Activated CD4-positive, alpha-beta T cell treated with anti-CD3 and anti-CD28 coated beads for 36 hours (primary cell): ENCODE results near the gene TBC1D32. TPM values are rescaled to one million over a fixed set of nuclear protein-coding genes. Genes with fewer than 3 reads are reported as not detected.
"Not testable (repeated sequence)": the region's sequence is repeated elsewhere in the genome, so short reads cannot be mapped to it uniquely, and the experiment has no call there.

Experiments
- ATAC-seq: fragments of 200-7000 bp; cut with Tn5 transposase; one replicate; pipeline ENCODE4 v1.10.0; 2021; ENCODE audit warnings: mild to moderate bottlenecking, moderate library complexity
- CTCF ChIA-PET: fragments of 350-600 bp; sonication (Branson Sonifier 250); formaldehyde crosslinking; loops from one replicate; lab custom pipeline; 2021; ENCODE audit warnings: antibody characterized with exemption; lab: Charles Lee
- POLR2A ChIA-PET: fragments of 350-600 bp; sonication (Branson Sonifier 250); formaldehyde crosslinking; loops from one replicate; lab custom pipeline; 2021; ENCODE audit warnings: antibody characterized with exemption, inconsistent platforms; lab: Charles Lee
- DNase-seq: peaks from one replicate; pipeline ENCODE4 v3.0.0-alpha.2; 2020
- H3K27ac Mint-ChIP-seq: one replicate; pipeline ENCODE4 v1.8.0; 2021; ENCODE audit warnings: mixed read lengths
- H3K27me3 Mint-ChIP-seq: one replicate; pipeline ENCODE4 v1.8.0; 2021; ENCODE audit warnings: mixed read lengths
- H3K36me3 Mint-ChIP-seq: one replicate; pipeline ENCODE4 v1.8.0; 2021; ENCODE audit warnings: low read depth, mixed read lengths
- H3K4me1 Mint-ChIP-seq: one replicate; pipeline ENCODE4 v1.8.0; 2021; ENCODE audit warnings: mixed read lengths
- H3K4me3 Mint-ChIP-seq: one replicate; pipeline ENCODE4 v1.8.0; 2021; ENCODE audit warnings: mild to moderate bottlenecking, moderate library complexity, mixed read lengths
- H3K9me3 Mint-ChIP-seq: one replicate; pipeline ENCODE4 v1.8.0; 2021; ENCODE audit warnings: low read depth, mixed read lengths
- intact Hi-C, 2 experiments: fragments of 100-400 bp; cut with DNase I in 1 of 2; cut with micrococcal nuclease in 1 of 2; formaldehyde crosslinking; loops; one replicate each; pipeline versions ENCODE4 v1.14.2 to v1.15.1; 2022 to 2024; cut with DNase I, micrococcal nuclease
- total RNA-seq, 2 experiments: library from RNA; stranded (reverse); gene quantifications; one replicate each; pipeline ENCODE4 v1.2.3, GENCODE V29; 2021

TBC1D32 gene
- total RNA-seq, 2 experiments from 2014 or later, result 9.2 to 9.9 TPM

- Mint-ChIP-seq H3K4me3 (no peak overlapping the region), H3K9me3 (no peaks in the 10 kb centered on the region), H3K27me3 (peaks cover 17% of the 10 kb centered on the region), H3K27ac (no peak overlapping the region), H3K36me3 (no peaks in the 10 kb centered on the region), H3K4me1 (no peaks in the 10 kb centered on the region)
- POLR2A ChIA-PET, result no interaction called here
- CTCF ChIA-PET, result interaction anchor here (0.7 kb wide), 1 partner anchor 49 kb away, joined by 3 read pairs; no protein-coding TSS in a partner anchor
- intact Hi-C loops, result no loop called here
- ATAC-seq, result no peak
- DNase-seq, result no peak
Measured at GRCh38 chr6:121351916-121352315, 17.6 kb upstream of the TBC1D32 start.

- Mint-ChIP-seq H3K4me1 (no peaks in the 10 kb centered on the region), H3K4me3 (no peak overlapping the region), H3K36me3 (no peaks in the 10 kb centered on the region), H3K9me3 (no peaks in the 10 kb centered on the region), H3K27me3 (peaks cover 15% of the 10 kb centered on the region), H3K27ac (no peak overlapping the region)
- POLR2A ChIA-PET, result no interaction called here
- ATAC-seq, result no peak
- intact Hi-C loops, result no loop called here
- CTCF ChIA-PET, result no interaction called here
- no peak for DNase-seq
Measured at GRCh38 chr6:121349596-121349995, 15.3 kb upstream of the TBC1D32 start.

DNA sequence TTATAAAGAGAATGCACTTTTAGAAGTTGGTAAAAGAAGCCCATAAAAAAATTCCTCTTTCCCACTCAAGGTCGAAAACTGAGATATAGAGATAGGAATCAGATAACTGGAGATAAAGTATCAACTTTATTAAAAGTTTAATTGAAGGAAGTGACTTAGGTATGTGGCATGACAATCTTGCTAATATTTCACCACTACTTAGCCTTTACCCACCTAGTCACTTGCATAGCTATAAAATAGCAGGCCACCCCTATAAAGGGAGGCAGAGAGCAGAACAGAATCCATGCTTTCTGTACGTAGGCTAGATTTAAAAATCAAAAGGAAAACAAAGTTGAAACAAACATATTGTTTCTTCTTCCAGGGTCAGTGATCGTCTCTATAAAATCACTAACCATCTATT lies 13.2 kb upstream of the TBC1D32 start:
- no peaks in the 10 kb centered on the region for H3K36me3 Mint-ChIP-seq
- POLR2A ChIA-PET, result no interaction called here
- ATAC-seq, result no peak
- CTCF ChIA-PET, result no interaction called here
- H3K27ac Mint-ChIP-seq, result no peak overlapping the region
- H3K4me3 Mint-ChIP-seq, result no peak overlapping the region
- intact Hi-C loops, result no loop called here
- peaks cover 14% of the 10 kb centered on the region for H3K27me3 Mint-ChIP-seq
- no peaks in the 10 kb centered on the region for H3K4me1 Mint-ChIP-seq
- H3K9me3 Mint-ChIP-seq, result no peaks in the 10 kb centered on the region
- DNase-seq, result no peak

GRCh38 chr6:121344539-121344938 lies 10.3 kb upstream of the TBC1D32 start:
- CTCF ChIA-PET, result interaction anchor here (1.6 kb wide), 1 partner anchor 25 kb away, joined by 4 read pairs; no protein-coding TSS in a partner anchor
- no peak overlapping the region for H3K4me3 Mint-ChIP-seq
- ATAC-seq (no peak), DNase-seq (no peak)
- H3K9me3 Mint-ChIP-seq, result no peaks in the 10 kb centered on the region
- no peak overlapping the region for H3K27ac Mint-ChIP-seq
- no peaks in the 10 kb centered on the region for H3K4me1 Mint-ChIP-seq
- no peaks in the 10 kb centered on the region for H3K36me3 Mint-ChIP-seq
- POLR2A ChIA-PET, result no interaction called here
- intact Hi-C loops, result no loop called here
- peaks cover 8% of the 10 kb centered on the region for H3K27me3 Mint-ChIP-seq

DNA sequence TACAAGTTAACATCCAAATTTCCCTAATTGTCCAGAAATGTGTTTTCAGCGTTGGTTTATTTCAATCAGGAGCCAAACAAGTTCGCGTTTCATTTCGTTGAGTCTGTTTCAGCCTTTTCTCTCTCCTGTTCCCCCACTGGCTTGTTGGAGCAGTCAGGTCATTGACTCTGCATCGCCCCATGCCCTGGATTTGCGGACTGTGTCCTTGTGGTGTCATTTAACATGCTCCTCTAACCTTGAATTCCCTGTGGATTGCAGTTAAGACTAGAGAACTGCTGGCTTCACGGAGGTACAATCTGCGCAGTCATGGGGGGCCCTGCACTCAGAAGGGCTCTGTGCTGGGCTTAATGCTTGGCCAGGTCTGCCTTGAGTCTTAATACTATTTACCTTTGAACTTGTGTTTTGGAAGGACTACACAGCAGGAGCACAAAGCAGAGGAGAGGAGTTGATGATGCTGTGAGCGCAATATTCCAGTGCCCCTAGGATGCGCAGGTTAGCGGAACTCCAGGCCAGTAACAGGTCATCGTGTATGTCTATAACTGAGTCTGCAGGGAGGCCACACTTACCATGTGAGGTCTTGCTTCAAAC lies 5.5 kb upstream of the TBC1D32 start:
- Mint-ChIP-seq H3K27me3 (peaks cover 8% of the 10 kb centered on the region), H3K9me3 (no peaks in the 10 kb centered on the region), H3K4me3 (no peak overlapping the region), H3K4me1 (peaks cover 6% of the 10 kb centered on the region), H3K27ac (no peak overlapping the region), H3K36me3 (no peaks in the 10 kb centered on the region)
- intact Hi-C loops, result loop anchor here in 1 of 2 experiments (10.0 kb wide), 2 partner anchors 1055 to 1485 kb away; partner anchors contain the start of gene HSF2
- POLR2A ChIA-PET, result no interaction called here
- no peak for ATAC-seq
- CTCF ChIA-PET, result no interaction called here
- DNase-seq, result no peak

DNA sequence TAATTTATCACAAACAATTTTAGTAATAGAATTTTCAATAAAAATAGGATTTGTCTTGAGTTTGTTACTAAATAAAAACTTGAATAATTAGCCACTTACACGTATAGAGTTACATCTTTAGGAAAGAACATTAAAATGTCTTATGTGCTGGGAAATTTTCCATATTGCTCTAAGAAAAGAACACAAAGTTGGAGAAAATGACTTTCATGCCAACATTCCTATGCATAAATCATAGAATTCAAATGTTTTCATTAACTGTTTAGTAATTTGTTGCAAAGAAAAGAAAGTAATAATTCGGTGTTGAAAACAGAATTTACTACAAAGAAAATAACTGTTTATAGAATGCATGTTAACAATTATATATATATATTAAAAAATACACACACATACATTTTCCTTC lies 4.7 kb upstream of the TBC1D32 start:
- Mint-ChIP-seq H3K4me3 (no peak overlapping the region), H3K4me1 (peaks cover 8% of the 10 kb centered on the region), H3K27me3 (peaks cover 8% of the 10 kb centered on the region), H3K27ac (no peak overlapping the region), H3K36me3 (no peaks in the 10 kb centered on the region), H3K9me3 (no peaks in the 10 kb centered on the region)
- no peak for DNase-seq
- intact Hi-C loops, result loop anchor here in 1 of 2 experiments (10.0 kb wide), 2 partner anchors 1056 to 1484 kb away; partner anchors contain the start of gene HSF2
- CTCF ChIA-PET, result no interaction called here
- ATAC-seq, result no peak
- POLR2A ChIA-PET, result no interaction called here

- Mint-ChIP-seq H3K27ac (no peak overlapping the region), H3K9me3 (no peaks in the 10 kb centered on the region), H3K36me3 (no peaks in the 10 kb centered on the region), H3K4me3 (no peak overlapping the region), H3K27me3 (peaks cover 6% of the 10 kb centered on the region), H3K4me1 (peaks cover 9% of the 10 kb centered on the region)
- intact Hi-C loops, result loop anchor here in 1 of 2 experiments (10.0 kb wide), 2 partner anchors 1056 to 1484 kb away; partner anchors contain the start of gene HSF2
- DNase-seq, result no peak
- no peak for ATAC-seq
- ChIA-PET CTCF (interaction anchor here (0.6 kb wide), 1 partner anchor 1772 kb away, joined by 4 read pairs; no protein-coding TSS in a partner anchor), POLR2A (no interaction called here)
Measured at GRCh38 chr6:121338366-121338765, 4.1 kb upstream of the TBC1D32 start.

GRCh38 chr6:121335087-121336008 lies 1.1 kb upstream of the TBC1D32 start:
- Mint-ChIP-seq H3K36me3 (no peaks in the 10 kb centered on the region), H3K27ac (peak overlapping the region; percentile 98), H3K4me3 (peak overlapping the region; percentile 94), H3K4me1 (peaks cover 32% of the 10 kb centered on the region), H3K9me3 (no peaks in the 10 kb centered on the region), H3K27me3 (no peaks in the 10 kb centered on the region)
- ChIA-PET POLR2A (interaction anchor here (0.7 kb wide), 1 partner anchor 1711 kb away, joined by 3 read pairs; no protein-coding TSS in a partner anchor), CTCF (interaction anchor here (0.6 to 1.3 kb wide), 2 partner anchors 11 to 1344 kb away, joined by 3 to 9 read pairs; no protein-coding TSS in a partner anchor)
- ATAC-seq (no peak), DNase-seq (no peak)
- intact Hi-C loops, result loop anchor here in 1 of 2 experiments (2.0 to 10.0 kb wide), 3 partner anchors 1059 to 1481 kb away; partner anchors contain the start of genes HSF2 and SERINC1

- H3K36me3 Mint-ChIP-seq, H3K27me3 Mint-ChIP-seq, H3K27ac Mint-ChIP-seq, CTCF ChIA-PET, H3K9me3 Mint-ChIP-seq, POLR2A ChIA-PET, ATAC-seq: not testable (repeated sequence)
- H3K4me3 Mint-ChIP-seq, result peak overlapping the region; percentile 94
- intact Hi-C loops, result loop anchor here (1.0 to 10.0 kb wide), 6 partner anchors 12 to 1984 kb away; partner anchors contain the start of genes SERINC1 (in 2 of the 2), HSF2 (in 1 of the 2) and MAN1A1 (in 1 of the 2)
- H3K4me1 Mint-ChIP-seq, result peaks cover 33% of the 10 kb centered on the region
- DNase-seq, result peak; percentile 8
Measured at GRCh38 chr6:121333694-121334093, 586 bp downstream of the TBC1D32 start.

GRCh38 chr6:121333196-121333595 lies 1.1 kb downstream of the TBC1D32 start:
- CTCF ChIA-PET, result no interaction called here
- peaks cover 33% of the 10 kb centered on the region for H3K4me1 Mint-ChIP-seq
- no peak overlapping the region for H3K27ac Mint-ChIP-seq
- intact Hi-C loops, result loop anchor here in 1 of 2 experiments (10.0 kb wide), 2 partner anchors 1062 to 1478 kb away; partner anchors contain the start of gene HSF2
- no peak for ATAC-seq
- POLR2A ChIA-PET, result no interaction called here
- peak overlapping the region; percentile 94 for H3K4me3 Mint-ChIP-seq
- H3K9me3 Mint-ChIP-seq, result no peaks in the 10 kb centered on the region
- no peaks in the 10 kb centered on the region for H3K36me3 Mint-ChIP-seq
- H3K27me3 Mint-ChIP-seq, result no peaks in the 10 kb centered on the region
- no peak for DNase-seq

- H3K27me3 Mint-ChIP-seq, result no peaks in the 10 kb centered on the region
- no peak overlapping the region for H3K27ac Mint-ChIP-seq
- DNase-seq (no peak), ATAC-seq (no peak)
- H3K36me3 Mint-ChIP-seq, result no peaks in the 10 kb centered on the region
- CTCF ChIA-PET, result interaction anchor here (0.6 to 1.5 kb wide), 2 partner anchors 10 to 11 kb away, joined by 3 to 4 read pairs; no protein-coding TSS in a partner anchor
- POLR2A ChIA-PET, result no interaction called here
- H3K9me3 Mint-ChIP-seq, result no peaks in the 10 kb centered on the region
- intact Hi-C loops, result loop anchor here in 1 of 2 experiments (10.0 kb wide), 2 partner anchors 1064 to 1476 kb away; partner anchors contain the start of gene HSF2
- H3K4me1 Mint-ChIP-seq, result peaks cover 33% of the 10 kb centered on the region
- no peak overlapping the region for H3K4me3 Mint-ChIP-seq
Measured at GRCh38 chr6:121330516-121330915, 3.8 kb downstream of the TBC1D32 start.
